Adrenal gland (tissue), 5 donors: ENCODE results near the gene CDON.

Experiments used
- CTCF ChIP-seq, 6 experiments: fragments of 450-650 bp in 4 of 6; fragments of 200-600 bp in 2 of 6; sonication (generic) in 1 of 6; IDR thresholded peaks; 1 replicate in 5 of 6; 2 replicates in 1 of 6; pipeline versions ENCODE4 v1.5.1 to v1.8.0; 2016 to 2021; ENCODE audit warnings: antibody characterized with exemption in 6 of 6, mild to moderate bottlenecking in 2 of 6, moderate library complexity in 1 of 6
- POLR2A ChIP-seq, 2 donors: fragments of 450-650 bp; IDR thresholded peaks; one replicate each; pipeline ENCODE4 v1.6.1; 2017; ENCODE audit warnings: antibody characterized with exemption in 2 of 2, mild to moderate bottlenecking in 2 of 2, moderate library complexity in 1 of 2
- donor health status: DM: no; HTN: no; CAD: no.

GRCh38 chr11:126002181-126002580 is 60.5 kb downstream of the CDON start:
- no peak for TF ChIP-seq POLR2A (IDR thresholded peaks at IDR 0.05)
- TF ChIP-seq CTCF (IDR thresholded peaks at IDR 0.05), result no peak
